ENCODE measurements around the gene MAPK8.

Gene MAPK8

GRCh38 chr10:48412933-48413332, 106.5 kb downstream of the MAPK8 start:
- ChIA-PET CTCF (no interaction called here), POLR2A (no interaction called here)
- no peak for TF ChIP-seq CTCF (IDR thresholded peaks at IDR 0.05; ENCODE audit: control extremely low read depth, extremely low read depth, low read depth, missing control alignments)
- no peak for DNase-seq (ENCODE audit: extremely low spot score)

GRCh38 chr10:48414160-48414559, 107.7 kb downstream of the MAPK8 start:
- TF ChIP-seq CTCF (IDR thresholded peaks at IDR 0.05; ENCODE audit: control extremely low read depth, extremely low read depth, low read depth, missing control alignments): no peak
- ChIA-PET CTCF (no interaction called here), POLR2A (interaction anchor here (0.6 kb wide), 1 partner anchor 50 kb away, joined by 3 read pairs; no protein-coding TSS in a partner anchor)
- no peak for DNase-seq (ENCODE audit: extremely low spot score)

- POLR2A ChIA-PET: no interaction called here
- DNase-seq (ENCODE audit: extremely low spot score): no peak
- CTCF ChIA-PET: interaction anchor here (1.8 to 2.2 kb wide), 2 partner anchors 11 to 51 kb away, joined by 4 to 6 read pairs; no protein-coding TSS in a partner anchor
- TF ChIP-seq CTCF (IDR thresholded peaks at IDR 0.05; ENCODE audit: control extremely low read depth, extremely low read depth, low read depth, missing control alignments): no peak
Measured at GRCh38 chr10:48414778-48415177, 108.3 kb downstream of the MAPK8 start.

GRCh38 chr10:48416584-48417232, 110.2 kb downstream of the MAPK8 start:
- ChIA-PET POLR2A (no interaction called here), CTCF (interaction anchor here (1.2 to 2.2 kb wide), 4 partner anchors 9 to 239 kb away, joined by 3 to 6 read pairs (median 4); no protein-coding TSS in a partner anchor)
- TF ChIP-seq CTCF (IDR thresholded peaks at IDR 0.05; ENCODE audit: control extremely low read depth, extremely low read depth, low read depth, missing control alignments): no peak
- DNase-seq (ENCODE audit: extremely low spot score): no peak

DNA sequence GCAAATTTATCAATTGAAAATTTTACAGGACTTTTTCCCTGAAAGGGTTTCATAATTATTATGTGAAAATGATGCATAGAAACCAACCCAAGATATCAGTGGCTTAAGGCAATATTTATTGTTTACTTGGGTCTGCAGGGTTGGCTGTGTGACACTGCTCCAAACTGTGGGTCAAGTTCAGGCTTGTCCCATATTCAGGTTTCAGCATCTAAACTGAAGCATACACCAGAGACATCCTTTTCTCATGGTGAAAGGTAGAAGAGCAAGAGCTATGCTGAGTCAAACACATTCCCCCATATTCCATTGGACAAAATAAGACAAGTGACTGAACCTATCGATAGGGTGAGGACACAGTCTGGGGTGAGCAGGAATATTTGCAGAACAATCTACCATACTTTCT, 110.9 kb downstream of the MAPK8 start:
- no peak for DNase-seq (ENCODE audit: extremely low spot score)
- ChIA-PET CTCF (interaction anchor here (1.2 to 2.0 kb wide), 4 partner anchors 8 to 238 kb away, joined by 3 to 6 read pairs (median 4); no protein-coding TSS in a partner anchor), POLR2A (no interaction called here)
- TF ChIP-seq CTCF (IDR thresholded peaks at IDR 0.05; ENCODE audit: control extremely low read depth, extremely low read depth, low read depth, missing control alignments): no peak

GRCh38 chr10:48418189-48418788, 111.8 kb downstream of the MAPK8 start:
- TF ChIP-seq CTCF (IDR thresholded peaks at IDR 0.05; ENCODE audit: control extremely low read depth, extremely low read depth, low read depth, missing control alignments): no peak
- ChIA-PET CTCF (interaction anchor here (0.9 to 2.0 kb wide), 6 partner anchors 8 to 240 kb away, joined by 3 to 6 read pairs (median 4); no protein-coding TSS in a partner anchor), POLR2A (no interaction called here)
- DNase-seq (ENCODE audit: extremely low spot score): no peak
